Raji (cell line): Measurements from ENCODE around the gene EIF4A2.

Source experiments
- POLR2A ChIP-seq: IDR thresholded peaks from 2 replicates; pipeline ENCODE4 v1.6.1; 2011; ENCODE audit warnings: low read depth, low read length, control low read depth; ENCODE audit not compliant: insufficient read depth

Gene EIF4A2

GRCh38 chr3:186779204-186779603 is 4.2 kb upstream of the EIF4A2 start:
- no peak for TF ChIP-seq POLR2A

GRCh38 chr3:186782542-186783057 is 777 bp upstream of the EIF4A2 start:
- no peak for TF ChIP-seq POLR2A

GRCh38 chr3:186783731-186784515 is 546 bp downstream of the EIF4A2 start:
- peak; percentile 38; the same call in 1 of the 2 replicates for TF ChIP-seq POLR2A

- TF ChIP-seq POLR2A = no peak
These were observed 1.6 kb downstream of the EIF4A2 start for GRCh38 chr3:186784820-186785494.

- TF ChIP-seq POLR2A = no peak
These were observed 2.2 kb downstream of the EIF4A2 start for GRCh38 chr3:186785495-186786018.

GRCh38 chr3:186786922-186787321 is 3.5 kb downstream of the EIF4A2 start:
- no peak for TF ChIP-seq POLR2A

GRCh38 chr3:186787642-186788481 is 4.5 kb downstream of the EIF4A2 start:
- no peak for TF ChIP-seq POLR2A

- no peak for TF ChIP-seq POLR2A
These were observed 5.3 kb downstream of the EIF4A2 start for GRCh38 chr3:186788482-186789370.

GRCh38 chr3:186789554-186790260 is 6.3 kb downstream of the EIF4A2 start:
- TF ChIP-seq POLR2A = no peak

GRCh38 chr3:186790261-186790981 is 7.0 kb downstream of the EIF4A2 start:
- peak; percentile 60 for TF ChIP-seq POLR2A

- no peak for TF ChIP-seq POLR2A
These were observed 15.0 kb downstream of the EIF4A2 start for GRCh38 chr3:186798239-186798874.

- TF ChIP-seq POLR2A = no peak
These were observed 16.9 kb downstream of the EIF4A2 start for GRCh38 chr3:186800285-186800684.
